H1 (cell line): ENCODE data around the gene DENND4B.

Experiments
- CHD2 ChIP-seq: IDR thresholded peaks from 2 replicates; pipeline ENCODE4 v1.6.1; 2012; ENCODE audit warnings: low read length, improper control_type of control experiment
- EGR1 ChIP-seq: IDR thresholded peaks from 2 replicates; pipeline ENCODE4 v1.6.1; 2011; ENCODE audit warnings: low read depth, low read length, borderline replicate concordance
- POLR2A ChIP-seq, 2 experiments: IDR thresholded peaks; 1 replicate in 1 of 2; 2 replicates in 1 of 2; pipeline ENCODE4 v1.6.1; 2011; ENCODE audit warnings: low read depth in 2 of 2, low read length in 2 of 2, mild to moderate bottlenecking in 2 of 2; ENCODE audit errors: control extremely low read depth in 1 of 2
- POLR2AphosphoS5 ChIP-seq: IDR thresholded peaks from 2 replicates; pipeline ENCODE4 v1.6.1; 2011; ENCODE audit warnings: low read depth, low read length
- RNF2 ChIP-seq: fragments of 200-900, 300-1000 bp; sonication (generic); IDR thresholded peaks from 2 replicates; pipeline ENCODE4 v1.7.1; 2016; ENCODE audit warnings: borderline replicate concordance, low read depth, mild to moderate bottlenecking, antibody characterized with exemption, low read length; ENCODE audit not compliant: poor library complexity, severe bottlenecking; ENCODE audit errors: missing control alignments
- SP1 ChIP-seq: IDR thresholded peaks from 2 replicates; pipeline ENCODE4 v1.6.1; 2011; ENCODE audit warnings: low read depth, low read length
- SP4 ChIP-seq: IDR thresholded peaks from 2 replicates; pipeline ENCODE4 v1.6.1; 2012; ENCODE audit warnings: low read length, inconsistent platforms
- TAF1 ChIP-seq: IDR thresholded peaks from 2 replicates; pipeline ENCODE4 v1.6.1; 2011; ENCODE audit warnings: mild to moderate bottlenecking, low read depth, low read length
- TCF12 ChIP-seq: IDR thresholded peaks from 2 replicates; pipeline ENCODE4 v1.6.1; 2011; ENCODE audit warnings: low read depth, mild to moderate bottlenecking, low read length
- YY1 ChIP-seq: IDR thresholded peaks from 2 replicates; pipeline ENCODE4 v1.6.1; 2011; ENCODE audit warnings: low read depth, mild to moderate bottlenecking, low read length
- ZNF274 ChIP-seq: IDR thresholded peaks from 2 replicates; pipeline ENCODE4 v1.7.0; 2012; ENCODE audit warnings: low read length, borderline replicate concordance; ENCODE audit errors: extremely low read depth
- TF ChIP-seq, protein P1 (sequence below): IDR thresholded peaks from 2 replicates; pipeline ENCODE4 v1.6.1; 2012; ENCODE audit warnings: low read length, inconsistent platforms
- TF ChIP-seq, protein P2 (sequence below), 3 experiments: IDR thresholded peaks; 1 replicate in 2 of 3; 2 replicates in 1 of 3; pipeline versions ENCODE4 v1.5.1 to v1.6.1; 2011; ENCODE audit warnings: low read length in 3 of 3, mild to moderate bottlenecking in 3 of 3, inconsistent platforms in 2 of 3, low read depth in 1 of 3, moderate library complexity in 1 of 3; ENCODE audit not compliant: insufficient read depth in 1 of 3; ENCODE audit errors: control extremely low read depth in 1 of 3

DNA sequence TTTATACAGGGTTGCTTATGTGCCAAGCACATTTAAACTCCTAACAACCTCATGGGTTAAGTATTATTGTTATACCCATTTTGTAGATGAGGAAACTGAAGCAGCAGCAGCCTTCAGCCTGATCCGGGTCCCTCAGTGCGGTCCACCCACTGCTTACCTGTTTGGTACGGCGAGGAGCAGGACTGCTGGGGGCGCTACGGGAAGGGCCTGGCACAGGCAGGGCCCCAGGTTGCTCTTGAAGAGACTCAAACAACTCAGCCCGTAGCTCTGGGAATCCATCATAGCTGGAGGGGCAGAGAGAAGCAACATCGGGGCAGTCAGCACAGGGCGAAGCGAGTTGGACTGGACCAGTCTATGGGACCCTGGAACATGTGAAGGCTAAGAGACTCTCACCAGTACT, 9.2 kb downstream of the DENND4B start:
- TF ChIP-seq ZNF274 (no peak), EGR1 (no peak), POLR2AphosphoS5 (no peak), POLR2A (IDR thresholded peaks at IDR 0.05; ENCODE audit: control extremely low read depth in 1 of 2, low read depth in 2 of 2, low read length in 2 of 2) (no peak), YY1 (no peak), RNF2 (no peak), TAF1 (no peak), CHD2 (no peak), SP4 (no peak), TCF12 (no peak), SP1 (no peak)
- TF ChIP-seq, protein P1, sequence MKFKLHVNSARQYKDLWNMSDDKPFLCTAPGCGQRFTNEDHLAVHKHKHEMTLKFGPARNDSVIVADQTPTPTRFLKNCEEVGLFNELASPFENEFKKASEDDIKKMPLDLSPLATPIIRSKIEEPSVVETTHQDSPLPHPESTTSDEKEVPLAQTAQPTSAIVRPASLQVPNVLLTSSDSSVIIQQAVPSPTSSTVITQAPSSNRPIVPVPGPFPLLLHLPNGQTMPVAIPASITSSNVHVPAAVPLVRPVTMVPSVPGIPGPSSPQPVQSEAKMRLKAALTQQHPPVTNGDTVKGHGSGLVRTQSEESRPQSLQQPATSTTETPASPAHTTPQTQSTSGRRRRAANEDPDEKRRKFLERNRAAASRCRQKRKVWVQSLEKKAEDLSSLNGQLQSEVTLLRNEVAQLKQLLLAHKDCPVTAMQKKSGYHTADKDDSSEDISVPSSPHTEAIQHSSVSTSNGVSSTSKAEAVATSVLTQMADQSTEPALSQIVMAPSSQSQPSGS: no peak
- TF ChIP-seq, protein P2, sequence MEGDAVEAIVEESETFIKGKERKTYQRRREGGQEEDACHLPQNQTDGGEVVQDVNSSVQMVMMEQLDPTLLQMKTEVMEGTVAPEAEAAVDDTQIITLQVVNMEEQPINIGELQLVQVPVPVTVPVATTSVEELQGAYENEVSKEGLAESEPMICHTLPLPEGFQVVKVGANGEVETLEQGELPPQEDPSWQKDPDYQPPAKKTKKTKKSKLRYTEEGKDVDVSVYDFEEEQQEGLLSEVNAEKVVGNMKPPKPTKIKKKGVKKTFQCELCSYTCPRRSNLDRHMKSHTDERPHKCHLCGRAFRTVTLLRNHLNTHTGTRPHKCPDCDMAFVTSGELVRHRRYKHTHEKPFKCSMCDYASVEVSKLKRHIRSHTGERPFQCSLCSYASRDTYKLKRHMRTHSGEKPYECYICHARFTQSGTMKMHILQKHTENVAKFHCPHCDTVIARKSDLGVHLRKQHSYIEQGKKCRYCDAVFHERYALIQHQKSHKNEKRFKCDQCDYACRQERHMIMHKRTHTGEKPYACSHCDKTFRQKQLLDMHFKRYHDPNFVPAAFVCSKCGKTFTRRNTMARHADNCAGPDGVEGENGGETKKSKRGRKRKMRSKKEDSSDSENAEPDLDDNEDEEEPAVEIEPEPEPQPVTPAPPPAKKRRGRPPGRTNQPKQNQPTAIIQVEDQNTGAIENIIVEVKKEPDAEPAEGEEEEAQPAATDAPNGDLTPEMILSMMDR (IDR thresholded peaks at IDR 0.05; ENCODE audit: control extremely low read depth in 1 of 3, insufficient read depth in 1 of 3, low read depth in 1 of 3, low read length in 3 of 3): no peak
